Gastroesophageal sphincter (tissue), 4 donors: ENCODE results near the gene MYH6. TPM values are rescaled to one million over a fixed set of nuclear protein-coding genes. Genes with fewer than 3 reads are reported as not detected.
"Not testable (repeated sequence)": the region's sequence is repeated elsewhere in the genome, so short reads cannot be mapped to it uniquely, and the experiment has no call there.

Source experiments
- ATAC-seq: fragments of 150-250 bp; one replicate; pipeline ENCODE4 v1.9.1; 2016; ENCODE audit warnings: mild to moderate bottlenecking, moderate library complexity
- H3K27ac ChIP-seq, 4 donors: fragments of 200-600 bp; sonication (generic) in 3 of 4; 1 replicate in 3 of 4; 2 replicates in 1 of 4; pipeline ENCODE4 v1.5.1; 2016 to 2019
- H3K27me3 ChIP-seq: fragments of 200-600 bp; sonication (generic); one replicate; pipeline ENCODE4 v1.5.1; 2019
- H3K36me3 ChIP-seq, 2 donors: fragments of 200-600 bp; sonication (generic); one replicate each; pipeline ENCODE4 v1.5.1; 2019; ENCODE audit warnings: control low read depth in 1 of 2
- H3K4me1 ChIP-seq, 3 donors: fragments of 200-600 bp; sonication (generic); 1 replicate in 2 of 3; 2 replicates in 1 of 3; pipeline ENCODE4 v1.5.1; 2016 to 2019; ENCODE audit warnings: control low read depth in 2 of 3
- H3K4me3 ChIP-seq, 2 donors: fragments of 200-600 bp; sonication (generic); one replicate each; pipeline ENCODE4 v1.5.1; 2019; ENCODE audit warnings: mild to moderate bottlenecking in 1 of 2, moderate library complexity in 1 of 2
- H3K9me3 ChIP-seq, 3 donors: fragments of 200-600 bp; sonication (generic); one replicate each; pipeline ENCODE4 v1.5.1; 2017 to 2019; ENCODE audit warnings: control low read depth in 2 of 3
- EP300 ChIP-seq: sonication (generic); formaldehyde crosslinking; IDR thresholded peaks from one replicate; pipeline ENCODE4 v1.6.1; 2017; ENCODE audit warnings: antibody characterized with exemption, mild to moderate bottlenecking
- POLR2A ChIP-seq, 2 donors: fragments of 450-650 bp; IDR thresholded peaks; one replicate each; pipeline ENCODE4 v1.6.1; 2017; ENCODE audit warnings: antibody characterized with exemption in 2 of 2, mild to moderate bottlenecking in 2 of 2, moderate library complexity in 1 of 2
- POLR2AphosphoS5 ChIP-seq: sonication (generic); formaldehyde crosslinking; IDR thresholded peaks from one replicate; pipeline ENCODE4 v1.6.1; 2017; ENCODE audit warnings: antibody characterized with exemption
- WGBS, 2 donors: methylation state at CpG; one replicate each; pipeline ENCODE4 v1.1.5; 2018; ENCODE audit warnings: low coverage in 1 of 2; 5-methylcytosine and 5-hydroxymethylcytosine counted together
- total RNA-seq, 4 donors: library from RNA; depleted of rRNA; stranded (reverse); fragments of >200 nt; gene quantifications; one replicate each; pipeline ENCODE4 v1.1.0, GENCODE V29; 2016
- TF ChIP-seq, protein P1 (sequence below), 4 experiments: fragments of 200-600 bp in 2 of 4; fragments of 450-650 bp in 2 of 4; sonication (generic) in 1 of 4; IDR thresholded peaks; one replicate each; pipeline ENCODE4 v1.5.1; 2017 to 2019; ENCODE audit warnings: antibody characterized with exemption in 4 of 4, mild to moderate bottlenecking in 2 of 4, moderate library complexity in 2 of 4

The MYH6 gene
- total RNA-seq, 4 donors from 2014 or later, result not detected

DNA sequence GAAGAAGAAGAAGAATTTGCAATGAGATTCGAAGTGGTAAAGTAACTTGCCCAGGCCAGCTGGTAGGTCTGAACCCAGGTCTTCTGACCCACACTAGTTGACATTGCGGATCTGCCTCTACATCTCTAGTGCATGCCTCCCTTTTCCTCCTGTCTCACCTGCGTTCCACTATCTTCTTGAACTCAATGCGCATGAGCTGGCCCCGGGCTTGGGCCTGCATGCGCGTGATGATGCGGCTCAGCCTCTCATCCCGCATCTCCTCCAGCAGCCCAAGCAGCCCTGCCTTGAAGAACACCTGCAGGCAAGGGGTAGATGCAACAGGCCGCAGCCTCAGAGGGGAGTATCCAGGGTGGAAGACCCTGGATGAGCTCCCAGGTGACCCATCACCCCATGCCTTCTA lies 11.9 kb downstream of the MYH6 start:
- no peaks in the 10 kb centered on the region for H3K27me3 ChIP-seq
- H3K4me3 ChIP-seq, result no peak overlapping the region
- WGBS, 2 donors, result 76 to 80% methylated on average over 2 to 3 of the region's 10 CpGs
- TF ChIP-seq POLR2A (IDR thresholded peaks at IDR 0.05) (no peak), POLR2AphosphoS5 (no peak), EP300 (no peak)
- TF ChIP-seq, protein P1, sequence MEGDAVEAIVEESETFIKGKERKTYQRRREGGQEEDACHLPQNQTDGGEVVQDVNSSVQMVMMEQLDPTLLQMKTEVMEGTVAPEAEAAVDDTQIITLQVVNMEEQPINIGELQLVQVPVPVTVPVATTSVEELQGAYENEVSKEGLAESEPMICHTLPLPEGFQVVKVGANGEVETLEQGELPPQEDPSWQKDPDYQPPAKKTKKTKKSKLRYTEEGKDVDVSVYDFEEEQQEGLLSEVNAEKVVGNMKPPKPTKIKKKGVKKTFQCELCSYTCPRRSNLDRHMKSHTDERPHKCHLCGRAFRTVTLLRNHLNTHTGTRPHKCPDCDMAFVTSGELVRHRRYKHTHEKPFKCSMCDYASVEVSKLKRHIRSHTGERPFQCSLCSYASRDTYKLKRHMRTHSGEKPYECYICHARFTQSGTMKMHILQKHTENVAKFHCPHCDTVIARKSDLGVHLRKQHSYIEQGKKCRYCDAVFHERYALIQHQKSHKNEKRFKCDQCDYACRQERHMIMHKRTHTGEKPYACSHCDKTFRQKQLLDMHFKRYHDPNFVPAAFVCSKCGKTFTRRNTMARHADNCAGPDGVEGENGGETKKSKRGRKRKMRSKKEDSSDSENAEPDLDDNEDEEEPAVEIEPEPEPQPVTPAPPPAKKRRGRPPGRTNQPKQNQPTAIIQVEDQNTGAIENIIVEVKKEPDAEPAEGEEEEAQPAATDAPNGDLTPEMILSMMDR (IDR thresholded peaks at IDR 0.05), result no peak
- no peaks in the 10 kb centered on the region for H3K36me3 ChIP-seq
- no peaks in the 10 kb centered on the region for H3K9me3 ChIP-seq
- no peaks in the 10 kb centered on the region for H3K4me1 ChIP-seq
- H3K27ac ChIP-seq, result no peak overlapping the region
- ATAC-seq, result no peak

DNA sequence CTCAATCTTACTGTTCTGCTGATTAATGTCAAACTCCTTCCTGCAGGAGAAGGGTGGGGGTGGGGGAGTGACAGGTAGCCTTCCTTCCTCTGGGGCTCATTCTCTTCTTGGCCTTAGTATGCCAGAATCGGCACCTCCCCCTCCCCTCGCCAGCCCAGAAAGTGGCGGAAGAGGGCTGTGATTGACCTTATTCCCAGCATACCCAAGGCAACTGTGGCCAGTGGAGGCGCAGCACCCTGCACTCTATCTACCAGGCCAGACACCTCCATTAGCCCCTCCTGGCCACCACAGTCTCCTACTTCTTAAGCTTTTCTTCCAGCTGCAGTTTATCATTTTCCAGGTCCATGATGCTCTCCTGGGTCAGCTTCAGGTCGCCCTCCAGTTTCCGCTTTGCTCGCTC lies 15.5 kb downstream of the MYH6 start:
- peaks cover 6% of the 10 kb centered on the region for H3K27me3 ChIP-seq
- TF ChIP-seq POLR2AphosphoS5 (no peak), POLR2A (IDR thresholded peaks at IDR 0.05) (no peak), EP300 (no peak)
- TF ChIP-seq, protein P1 (IDR thresholded peaks at IDR 0.05), result no peak
- 53 to 83% methylated on average over 6 of the region's 7 CpGs for WGBS, 2 donors
- no peaks in the 10 kb centered on the region for H3K4me1 ChIP-seq
- no peaks in the 10 kb centered on the region for H3K9me3 ChIP-seq
- H3K27ac ChIP-seq, result no peak overlapping the region
- H3K36me3 ChIP-seq, result no peaks in the 10 kb centered on the region
- no peak for ATAC-seq
- H3K4me3 ChIP-seq, result no peak overlapping the region

DNA sequence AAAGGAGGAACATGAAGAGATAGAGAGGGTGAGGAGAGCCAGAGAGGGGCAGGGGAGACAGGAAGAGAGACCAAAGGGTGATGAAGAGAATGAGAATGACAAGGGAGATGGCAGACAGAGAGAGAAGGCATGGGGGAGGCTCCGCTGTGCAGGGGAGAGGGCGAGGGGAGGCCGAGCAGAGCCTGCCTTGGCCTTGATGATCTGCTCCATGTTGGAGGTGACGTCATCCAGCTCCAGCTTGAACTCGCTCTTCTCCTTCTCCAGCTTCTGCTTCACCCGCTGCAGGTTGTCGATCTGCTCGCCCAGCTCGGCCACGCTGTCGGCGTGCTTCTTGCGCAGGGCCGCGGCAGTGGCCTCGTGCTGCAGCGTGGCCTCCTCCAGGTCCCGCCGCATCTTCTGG lies 18.2 kb downstream of the MYH6 start:
- H3K9me3 ChIP-seq, ATAC-seq, H3K27ac ChIP-seq, H3K36me3 ChIP-seq, H3K27me3 ChIP-seq, H3K4me3 ChIP-seq, H3K4me1 ChIP-seq: not testable (repeated sequence)
- WGBS, 2 donors, result 83 to 84% methylated on average over 2 to 4 of the region's 19 CpGs

DNA sequence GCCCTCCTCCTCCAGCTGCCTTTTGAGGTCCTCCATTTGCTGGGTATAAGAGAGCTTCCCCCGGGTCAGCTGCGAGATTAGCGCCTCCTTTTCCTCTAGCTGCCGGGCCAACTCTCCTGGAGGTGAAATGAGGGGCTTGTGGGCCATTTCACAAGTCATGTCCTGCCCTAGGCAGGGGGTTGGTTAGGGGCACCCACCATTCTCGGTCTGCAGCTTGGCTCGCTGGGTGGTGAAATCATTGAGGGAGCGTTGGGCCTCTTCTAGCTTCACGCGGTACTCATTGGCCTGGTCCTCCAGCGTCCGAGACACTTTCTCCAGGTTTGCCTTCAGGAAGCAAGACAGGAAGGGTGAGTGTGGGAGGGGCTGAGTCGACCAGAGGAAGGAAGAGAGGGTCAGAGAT lies 18.7 kb downstream of the MYH6 start:
- 50% methylated on average over 2 of the region's 12 CpGs; no CpG with 5 or more reads in 1 of the 2 donors for WGBS, 2 donors
- H3K4me3 ChIP-seq, result no peak overlapping the region
- TF ChIP-seq POLR2A (IDR thresholded peaks at IDR 0.05) (no peak), POLR2AphosphoS5 (no peak), EP300 (no peak)
- TF ChIP-seq, protein P1 (IDR thresholded peaks at IDR 0.05), result no peak
- H3K9me3 ChIP-seq, result no peaks in the 10 kb centered on the region
- no peaks in the 10 kb centered on the region for H3K36me3 ChIP-seq
- H3K27ac ChIP-seq, result no peak overlapping the region
- H3K27me3 ChIP-seq, result peaks cover 6% of the 10 kb centered on the region
- ATAC-seq, result no peak
- H3K4me1 ChIP-seq, result no peaks in the 10 kb centered on the region

DNA sequence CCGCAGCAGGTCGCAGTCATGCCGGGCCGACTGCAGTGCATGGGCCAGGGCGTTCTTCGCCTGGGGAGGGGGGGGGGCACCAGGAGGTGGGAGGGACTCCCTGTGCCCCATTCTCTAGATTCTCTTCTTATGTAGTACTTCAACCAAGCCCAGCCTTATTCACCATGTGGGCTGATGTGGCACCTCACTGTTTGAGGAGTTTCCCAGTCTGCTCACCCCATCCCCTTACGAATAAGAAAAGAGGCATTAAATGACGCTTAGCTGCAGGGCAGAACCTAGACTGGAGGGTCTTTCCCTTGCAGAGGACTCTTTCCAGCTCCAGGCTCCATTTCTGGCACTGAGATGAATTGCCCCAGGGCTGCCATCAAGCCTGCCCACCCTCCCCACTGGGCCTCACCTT lies 19.1 kb downstream of the MYH6 start:
- no peaks in the 10 kb centered on the region for H3K9me3 ChIP-seq
- peaks cover 6% of the 10 kb centered on the region for H3K27me3 ChIP-seq
- WGBS, 2 donors, result no CpG with 5 or more reads among the region's 8 CpGs
- ATAC-seq, result no peak
- H3K4me3 ChIP-seq, result no peak overlapping the region
- H3K4me1 ChIP-seq, result no peaks in the 10 kb centered on the region
- H3K27ac ChIP-seq, result no peak overlapping the region
- TF ChIP-seq, protein P1 (IDR thresholded peaks at IDR 0.05), result no peak
- TF ChIP-seq POLR2A (IDR thresholded peaks at IDR 0.05) (no peak), POLR2AphosphoS5 (no peak), EP300 (no peak)
- H3K36me3 ChIP-seq, result no peaks in the 10 kb centered on the region
